Cardiac muscle cell (in vitro differentiated cells and primary cell): Measurements from ENCODE around the gene TMEM98. TPM values are rescaled to one million over a fixed set of nuclear protein-coding genes. Genes with fewer than 3 reads are reported as not detected.

Experiments
- DNase-seq, 2 donors: peaks; one replicate each; pipeline versions ENCODE4 v3.0.0 to v3.0.0-alpha.2; 2010 to 2017; ENCODE audit warnings: low read depth in 1 of 2, low spot score in 1 of 2
- H3K27ac ChIP-seq: fragments of 200-600 bp; sonication (generic); 2 replicates; pipeline ENCODE4 v1.5.1; 2016
- H3K27me3 ChIP-seq: fragments of 200-600 bp; sonication (generic); 2 replicates; pipeline ENCODE4 v1.6.0; 2016; ENCODE audit warnings: control low read depth
- H3K36me3 ChIP-seq: fragments of 200-600 bp; sonication (generic); 2 replicates; pipeline ENCODE4 v1.5.1; 2016; ENCODE audit warnings: control low read depth
- H3K4me1 ChIP-seq: fragments of 200-600 bp; sonication (generic); 2 replicates; pipeline ENCODE4 v1.8.1; 2017; ENCODE audit warnings: low read depth, mild to moderate bottlenecking, mixed run types
- H3K4me3 ChIP-seq: fragments of 200-600 bp; sonication (generic); 2 replicates; pipeline ENCODE4 v1.5.1; 2016; ENCODE audit warnings: mild to moderate bottlenecking
- H3K9me3 ChIP-seq: fragments of 200-600 bp; sonication (generic); 2 replicates; pipeline ENCODE4 v1.5.1; 2017; ENCODE audit warnings: low read depth, mild to moderate bottlenecking, control low read depth
- CTCF ChIP-seq: IDR thresholded peaks from 2 replicates; pipeline ENCODE4 v1.5.1; 2012; ENCODE audit warnings: low read depth, mild to moderate bottlenecking, low read length
- polyA plus RNA-seq: library from polyadenylated mRNA; unstranded; fragments of >200 nt; fragmentation: Nextera tagmentation; extraction: Ambion mirVana; gene quantifications from 2 replicates; pipeline ENCODE4 v1.2.1, GENCODE V29; 2016
- total RNA-seq: library from RNA; depleted of rRNA; stranded (reverse); fragments of >200 nt; gene quantifications from 2 replicates; pipeline ENCODE4 v1.2.3, GENCODE V29; 2016

The TMEM98 gene
- total and polyA plus RNA-seq, 2 experiments from 2014 or later = 166 to 217 TPM

DNA sequence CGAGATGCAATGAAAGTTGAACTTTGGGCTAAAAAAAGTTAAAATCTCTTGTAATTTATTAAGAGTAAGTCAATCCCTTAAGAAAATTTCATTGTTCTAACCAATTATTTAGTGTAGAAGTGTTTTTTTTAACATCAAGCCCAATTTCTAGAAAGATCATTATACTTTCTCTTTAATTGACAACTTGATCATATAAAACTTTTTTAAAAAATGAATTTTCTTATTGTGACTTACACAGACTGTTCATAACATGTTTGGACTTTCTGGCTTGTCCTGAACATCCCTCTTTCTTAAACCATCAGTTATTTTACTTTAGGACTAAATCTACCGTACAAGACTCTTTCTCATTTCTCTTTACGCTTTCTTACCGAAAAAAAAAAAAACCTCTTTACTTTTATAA, 26.2 kb upstream of the TMEM98 start:
- H3K27me3 ChIP-seq = no peaks in the 10 kb centered on the region
- no peak overlapping the region for H3K4me3 ChIP-seq
- no peaks in the 10 kb centered on the region for H3K9me3 ChIP-seq
- TF ChIP-seq CTCF = no peak
- H3K4me1 ChIP-seq = peaks cover 45% of the 10 kb centered on the region
- no peak overlapping the region for H3K27ac ChIP-seq
- no peak for DNase-seq
- H3K36me3 ChIP-seq = no peaks in the 10 kb centered on the region

GRCh38 chr17:32903774-32904673, 23.9 kb upstream of the TMEM98 start:
- no peak for DNase-seq
- Histone ChIP-seq H3K9me3 (no peaks in the 10 kb centered on the region), H3K27ac (no peak overlapping the region), H3K36me3 (no peaks in the 10 kb centered on the region), H3K4me1 (peaks cover 25% of the 10 kb centered on the region), H3K27me3 (no peaks in the 10 kb centered on the region), H3K4me3 (no peak overlapping the region)
- TF ChIP-seq CTCF = no peak

- Histone ChIP-seq H3K9me3 (no peaks in the 10 kb centered on the region), H3K27ac (no peak overlapping the region), H3K4me1 (peaks cover 19% of the 10 kb centered on the region), H3K27me3 (no peaks in the 10 kb centered on the region), H3K4me3 (no peak overlapping the region), H3K36me3 (no peaks in the 10 kb centered on the region)
- no peak for DNase-seq
- TF ChIP-seq CTCF = no peak
Measured at GRCh38 chr17:32904891-32905290, 23.1 kb upstream of the TMEM98 start.

DNA sequence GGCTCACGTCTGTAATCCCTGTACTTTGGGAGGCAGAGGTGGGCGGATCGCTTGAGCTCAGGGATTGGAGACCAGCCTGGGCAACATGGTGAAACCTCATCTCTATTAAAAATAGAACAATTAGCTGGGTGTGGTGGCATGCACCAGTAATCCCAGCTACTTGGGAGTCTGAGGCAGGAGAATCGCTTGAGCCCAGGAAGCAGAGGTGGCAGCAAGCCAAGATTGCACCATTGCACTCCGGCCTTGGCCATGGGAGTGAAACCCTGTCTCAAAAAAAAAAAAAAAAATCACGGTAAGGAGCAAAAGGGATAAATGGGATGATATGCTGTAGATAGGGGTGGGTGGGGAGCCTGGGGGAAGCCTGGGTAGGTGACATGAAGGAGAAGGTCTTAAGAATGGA, 20.4 kb upstream of the TMEM98 start:
- Histone ChIP-seq H3K27me3 (no peaks in the 10 kb centered on the region), H3K9me3 (no peaks in the 10 kb centered on the region), H3K36me3 (no peaks in the 10 kb centered on the region), H3K27ac (no peak overlapping the region), H3K4me1 (peaks cover 27% of the 10 kb centered on the region), H3K4me3 (no peak overlapping the region)
- DNase-seq = peak in 1 of 2 donors; percentile 27
- no peak for TF ChIP-seq CTCF

GRCh38 chr17:32909787-32910369, 18.1 kb upstream of the TMEM98 start:
- Histone ChIP-seq H3K9me3 (no peaks in the 10 kb centered on the region), H3K4me3 (no peak overlapping the region), H3K27me3 (no peaks in the 10 kb centered on the region), H3K4me1 (peaks cover 11% of the 10 kb centered on the region), H3K36me3 (no peaks in the 10 kb centered on the region), H3K27ac (no peak overlapping the region)
- peak; percentile 80 for TF ChIP-seq CTCF
- DNase-seq = peak; percentile 87 to 90
